HCT116 (cell line): Measurements from ENCODE around the gene BRWD1. TPM values are rescaled to one million over a fixed set of nuclear protein-coding genes. Genes with fewer than 3 reads are reported as not detected.

Experiments used
- ATAC-seq: fragments of 200-7000 bp; cut with Tn5 transposase; 2 replicates; pipeline ENCODE4 v1.9.1; 2020; ENCODE audit warnings: mild to moderate bottlenecking, moderate library complexity
- BruUV-seq: library from RNA; stranded (reverse); fragments of 400-500 nt; replicated peaks from 2 replicates; lab custom pipeline; 2021; lab: Mats Ljungman, UMichigan
- CTCF ChIA-PET: fragments of 300-600 bp; sonication (Branson Sonifier 250); formaldehyde crosslinking; loops from one replicate; lab custom pipeline; 2021; ENCODE audit warnings: antibody characterized with exemption; lab: Charles Lee
- POLR2A ChIA-PET: fragments of 300-600, 350-600 bp; sonication (Branson Sonifier 250); formaldehyde crosslinking; loops from one replicate; lab custom pipeline; 2021; ENCODE audit warnings: antibody characterized with exemption; lab: Charles Lee
- RAD21 ChIA-PET, 2 experiments: fragments of 300-600 bp; sonication (Branson Sonifier 250); formaldehyde crosslinking; loops; one replicate each; lab custom pipeline; 2023; ENCODE audit warnings: low total read pairs in 2 of 2; ENCODE audit not compliant: uncharacterized antibody in 2 of 2, unreplicated experiment in 2 of 2, low non-redundant PET in 1 of 2; lab: Charles Lee
- DNase-seq: peaks from one replicate; pipeline ENCODE4 v3.0.0-alpha.2; 2010; ENCODE audit warnings: low read depth, low spot score
- H2AFZ ChIP-seq: fragments of 200-600 bp; shearing (Covaris generic), sonication (generic); 2 replicates; pipeline ENCODE4 v1.6.1; 2017; ENCODE audit warnings: low read depth, mixed run types, mixed read lengths, antibody characterized with exemption, low read length; ENCODE audit not compliant: poor library complexity, severe bottlenecking
- H3K27ac ChIP-seq: 2 replicates; pipeline ENCODE4 v1.5.1; 2012; ENCODE audit warnings: low read depth, low read length
- H3K27me3 ChIP-seq: fragments of 200-600 bp; sonication (generic); 2 replicates; pipeline ENCODE4 v1.6.1; 2016; ENCODE audit warnings: mixed run types, low read length, mixed read lengths; ENCODE audit not compliant: insufficient read depth
- H3K36me3 ChIP-seq, 2 experiments: fragments of 200-500 bp in 1 of 2; fragments of 200-600 bp in 1 of 2; sonication (Bioruptor generic) in 1 of 2; sonication (generic) in 1 of 2; 2 replicates each; pipeline versions ENCODE4 v1.5.1 to v1.6.1; 2014 to 2016; ENCODE audit warnings: low read length in 2 of 2, inconsistent platforms in 1 of 2, mixed read lengths in 1 of 2, mixed run types in 1 of 2; ENCODE audit not compliant: insufficient read depth in 2 of 2, control insufficient read depth in 1 of 2
- H3K4me1 ChIP-seq, 2 experiments: fragments of 200-600 bp in 1 of 2; sonication (generic) in 1 of 2; 2 replicates each; pipeline versions ENCODE4 v1.5.1 to v1.6.1; 2012 to 2017; ENCODE audit warnings: low read length in 2 of 2, inconsistent platforms in 1 of 2, mild to moderate bottlenecking in 1 of 2, mixed read lengths in 1 of 2, mixed run types in 1 of 2, moderate library complexity in 1 of 2; ENCODE audit not compliant: insufficient read depth in 2 of 2, control insufficient read depth in 1 of 2
- H3K4me2 ChIP-seq: fragments of 200-600 bp; sonication (generic); 2 replicates; pipeline ENCODE4 v1.6.1; 2017; ENCODE audit warnings: mixed run types, low read length, mixed read lengths
- H3K4me3 ChIP-seq, 2 experiments: fragments of 200-600 bp in 1 of 2; sonication (generic) in 1 of 2; replicated peaks in 1 of 2; 2 replicates each; pipeline ENCODE4 v1.5.1; 2011 to 2016; ENCODE audit warnings: low read length in 2 of 2, control low read depth in 1 of 2, low read depth in 1 of 2, mild to moderate bottlenecking in 1 of 2, mixed read lengths in 1 of 2, mixed run types in 1 of 2
- H3K79me2 ChIP-seq: fragments of 200-600 bp; sonication (generic); 2 replicates; pipeline ENCODE4 v1.6.1; 2017; ENCODE audit warnings: mild to moderate bottlenecking, mixed run types, low read length, moderate library complexity, mixed read lengths; ENCODE audit not compliant: insufficient read depth
- H3K9ac ChIP-seq: fragments of 200-600 bp; sonication (generic); 2 replicates; pipeline ENCODE4 v1.6.1; 2016; ENCODE audit warnings: low read length, mixed read lengths
- H3K9me2 ChIP-seq: fragments of 200-600 bp; sonication (generic), shearing (Covaris generic); 2 replicates; pipeline ENCODE4 v1.6.1; 2017; ENCODE audit warnings: mixed run types, mild to moderate bottlenecking, moderate library complexity; ENCODE audit not compliant: insufficient read depth
- H3K9me3 ChIP-seq, 2 experiments: fragments of 200-500 bp in 1 of 2; fragments of 200-600 bp in 1 of 2; sonication (Bioruptor generic) in 1 of 2; sonication (generic) in 1 of 2; 2 replicates each; pipeline ENCODE4 v1.6.1; 2014 to 2017; ENCODE audit warnings: low read length in 2 of 2, mixed read lengths in 2 of 2, inconsistent platforms in 1 of 2, low read depth in 1 of 2, mild to moderate bottlenecking in 1 of 2, mixed run types in 1 of 2, moderate library complexity in 1 of 2; ENCODE audit not compliant: control insufficient read depth in 1 of 2, insufficient read depth in 1 of 2
- H4K20me1 ChIP-seq: fragments of 200-600 bp; sonication (generic), shearing (Covaris generic); 2 replicates; pipeline ENCODE4 v1.6.1; 2017; ENCODE audit warnings: mixed run types, mild to moderate bottlenecking, moderate library complexity; ENCODE audit not compliant: insufficient read depth
- ATF3 ChIP-seq: IDR thresholded peaks from 2 replicates; pipeline ENCODE4 v1.6.1; 2012
- ELF1 ChIP-seq: IDR thresholded peaks from 2 replicates; pipeline ENCODE4 v1.6.1; 2012; ENCODE audit warnings: low read depth, borderline replicate concordance
- EZH2phosphoT487 ChIP-seq: fragments of 200-600 bp; IDR thresholded peaks from 2 replicates; pipeline ENCODE4 v1.6.1; 2018; ENCODE audit warnings: antibody characterized with exemption, borderline replicate concordance
- FOSL1 ChIP-seq: IDR thresholded peaks from 2 replicates; pipeline ENCODE4 v1.6.1; 2012; ENCODE audit warnings: low read depth
- JUND ChIP-seq: IDR thresholded peaks from 2 replicates; pipeline ENCODE4 v1.6.1; 2012
- MAX ChIP-seq: IDR thresholded peaks from 2 replicates; pipeline ENCODE4 v1.6.1; 2012
- POLR2AphosphoS5 ChIP-seq: IDR thresholded peaks from 2 replicates; pipeline ENCODE4 v1.6.1; 2011; ENCODE audit warnings: mild to moderate bottlenecking, low read depth, low read length, moderate library complexity
- RAD21 ChIP-seq: IDR thresholded peaks from 2 replicates; pipeline ENCODE4 v1.6.1; 2012; ENCODE audit warnings: low read depth, mild to moderate bottlenecking
- SIN3A ChIP-seq: IDR thresholded peaks from 2 replicates; pipeline ENCODE4 v1.6.1; 2012; ENCODE audit warnings: low read depth
- TCF7L2 ChIP-seq: IDR thresholded peaks from 2 replicates; pipeline ENCODE4 v1.7.0; 2011; ENCODE audit warnings: borderline replicate concordance, inconsistent platforms; ENCODE audit not compliant: insufficient read depth, insufficient read length; ENCODE audit errors: extremely low read depth
- YY1 ChIP-seq: IDR thresholded peaks from 2 replicates; pipeline ENCODE4 v1.6.1; 2011; ENCODE audit warnings: low read length, low read depth, moderate library complexity, mild to moderate bottlenecking; ENCODE audit not compliant: insufficient replicate concordance; ENCODE audit errors: extremely low read depth
- ZBTB33 ChIP-seq: IDR thresholded peaks from 2 replicates; pipeline ENCODE4 v1.6.1; 2011; ENCODE audit warnings: mild to moderate bottlenecking, low read length, moderate library complexity; ENCODE audit not compliant: insufficient replicate concordance; ENCODE audit errors: extremely low read depth
- ZFX ChIP-seq: fragments of 450-650 bp; IDR thresholded peaks from 2 replicates; pipeline ENCODE4 v1.6.1; 2017
- intact Hi-C: fragments of 100-400 bp; cut with micrococcal nuclease; formaldehyde crosslinking; loops from 2 replicates; pipeline ENCODE4 v1.10.0; 2022
- total RNA-seq: library from RNA; stranded (reverse); gene quantifications from one replicate; pipeline ENCODE4 v1.2.1, GENCODE V29; 2021; ENCODE audit not compliant: unreplicated experiment

Gene BRWD1
- total RNA-seq, 1 experiment from 2014 or later: 33.1 TPM

- Histone ChIP-seq H4K20me1 (no peaks in the 10 kb centered on the region), H3K4me1 (peaks cover 7 to 11% of the 10 kb centered on the region in 2 experiments; a peak in 2 of 4 replicates), H2AFZ (no peak overlapping the region), H3K9me2 (no peaks in the 10 kb centered on the region), H3K27ac (no peak overlapping the region), H3K36me3 (no peaks in the 10 kb centered on the region), H3K4me3 (no peak overlapping the region), H3K9ac (no peak overlapping the region), H3K79me2 (no peaks in the 10 kb centered on the region), H3K9me3 (no peaks in the 10 kb centered on the region), H3K4me2 (no peak overlapping the region), H3K27me3 (no peaks in the 10 kb centered on the region)
- ATAC-seq: no peak
- TF ChIP-seq YY1: no peak
- no TSS peak for BruUV-seq
- POLR2A ChIA-PET: interaction anchor here (1.0 kb wide), 1 partner anchor 42 kb away, joined by 3 read pairs; the partner anchor contains the start of gene PSMG1
- RAD21 ChIA-PET: no interaction called here
- intact Hi-C loops: no loop called here
- CTCF ChIA-PET: no interaction called here
- DNase-seq: no peak
Measured at GRCh38 chr21:39141502-39141901, 171.9 kb downstream of the BRWD1 start.

GRCh38 chr21:39137248-39138178 lies 175.9 kb downstream of the BRWD1 start:
- ChIA-PET RAD21 (interaction anchor here in 1 of 2 experiments (1.1 to 1.7 kb wide), 2 partner anchors 425 to 468 kb away, joined by 5 to 7 read pairs; no protein-coding TSS in a partner anchor), CTCF (interaction anchor here (1.0 to 2.6 kb wide), 12 partner anchors 39 to 1437 kb away, joined by 3 to 9 read pairs (median 4); no protein-coding TSS in a partner anchor), POLR2A (no interaction called here)
- no peaks in the 10 kb centered on the region for H3K79me2 ChIP-seq
- TF ChIP-seq POLR2AphosphoS5 (no peak), RAD21 (no peak), ZFX (no peak), EZH2phosphoT487 (no peak), SIN3A (no peak), MAX (no peak), YY1 (no peak), TCF7L2 (no peak), ZBTB33 (no peak), ELF1 (no peak), JUND (no peak), FOSL1 (no peak), ATF3 (no peak)
- no peak overlapping the region for H3K4me3 ChIP-seq
- H3K27me3 ChIP-seq: no peaks in the 10 kb centered on the region
- no peak overlapping the region for H3K4me2 ChIP-seq
- no peaks in the 10 kb centered on the region for H4K20me1 ChIP-seq
- H3K9me2 ChIP-seq: no peaks in the 10 kb centered on the region
- DNase-seq (no peak), ATAC-seq (no peak)
- H3K4me1 ChIP-seq: peaks cover 7 to 11% of the 10 kb centered on the region in 2 experiments; a peak in 2 of 4 replicates
- BruUV-seq: no TSS peak
- no peaks in the 10 kb centered on the region for H3K9me3 ChIP-seq
- H3K9ac ChIP-seq: no peak overlapping the region
- no peak overlapping the region for H3K27ac ChIP-seq
- no peaks in the 10 kb centered on the region for H3K36me3 ChIP-seq
- intact Hi-C loops: loop anchor here (1.0 kb wide), 4 partner anchors 332 to 632 kb away; partner anchors contain the start of gene ETS2
- H2AFZ ChIP-seq: no peak overlapping the region
